ENCODE results near the gene SIPA1. TPM values are rescaled to one million over a fixed set of nuclear protein-coding genes. Genes with fewer than 3 reads are reported as not detected.
A peak's percentile ranks its signal among the peaks of the same experiment; 100 is the strongest.

Gene SIPA1
- total and polyA plus RNA-seq, 9 donors = 10.0 to 48.2 (median 37.9) TPM

- Histone ChIP-seq H3K9me3 (no peaks in the 10 kb centered on the region), H3K4me3 (peak overlapping the region; percentile 36), H3K27me3 (no peaks in the 10 kb centered on the region), H3K27ac (peak overlapping the region in 1 of 2 donors; percentile 47), H3K4me1 (ENCODE audit: insufficient read depth) (peaks cover 15% of the 10 kb centered on the region), H3K36me3 (no peaks in the 10 kb centered on the region)
- intact Hi-C loops (cut with DNase I) = no loop called here
- DNase-seq = no peak
- TF ChIP-seq EP300 (IDR thresholded peaks at IDR 0.05) = no peak
- TF ChIP-seq CTCF (IDR thresholded peaks at IDR 0.05) = no peak
- no peak for TF ChIP-seq POLR2A (IDR thresholded peaks at IDR 0.05)
- WGBS, 3 donors = 58 to 75% (median 61%) methylated on average over 37 of the region's 37 CpGs
Observed at GRCh38 chr11:65607614-65608426, 30.1 kb upstream of the SIPA1 start.

GRCh38 chr11:65609229-65609628 lies 28.7 kb upstream of the SIPA1 start:
- no peaks in the 10 kb centered on the region for H3K27me3 ChIP-seq
- H3K36me3 ChIP-seq = no peaks in the 10 kb centered on the region
- H3K9me3 ChIP-seq = no peaks in the 10 kb centered on the region
- DNase-seq = peak in 1 of 5 donors; percentile 28
- H3K4me3 ChIP-seq = no peak overlapping the region
- 27 to 48% (median 36%) methylated on average over 3 of the region's 3 CpGs for WGBS, 3 donors
- peaks cover 21% of the 10 kb centered on the region for H3K4me1 ChIP-seq (ENCODE audit: insufficient read depth)
- H3K27ac ChIP-seq = no peak overlapping the region
- intact Hi-C loops (cut with DNase I) = no loop called here
- no peak for TF ChIP-seq CTCF (IDR thresholded peaks at IDR 0.05)
- TF ChIP-seq POLR2A (IDR thresholded peaks at IDR 0.05) = no peak
- no peak for TF ChIP-seq EP300 (IDR thresholded peaks at IDR 0.05)

- intact Hi-C loops (cut with DNase I) = loop anchor here in 2 of 4 donors (5.0 kb wide), 3 partner anchors 32 to 67 kb away; partner anchors contain the start of genes EHBP1L1 (in 1 of the 2), FAM89B (in 1 of the 2) and ZNRD2 (in 1 of the 2)
- WGBS, 3 donors = 74 to 87% (median 81%) methylated on average over 5 of the region's 5 CpGs
- no peak overlapping the region for H3K27ac ChIP-seq
Observed at GRCh38 chr11:65609665-65610064, 28.2 kb upstream of the SIPA1 start.

GRCh38 chr11:65610404-65610803 lies 27.5 kb upstream of the SIPA1 start:
- Histone ChIP-seq H3K27ac (no peak overlapping the region), H3K4me3 (no peak overlapping the region), H3K36me3 (no peaks in the 10 kb centered on the region), H3K4me1 (ENCODE audit: insufficient read depth) (peaks cover 21% of the 10 kb centered on the region), H3K9me3 (no peaks in the 10 kb centered on the region), H3K27me3 (no peaks in the 10 kb centered on the region)
- 60% methylated on average over 6 of the region's 6 CpGs for WGBS, 3 donors
- no peak for DNase-seq
- no peak for TF ChIP-seq POLR2A (IDR thresholded peaks at IDR 0.05)
- no peak for TF ChIP-seq CTCF (IDR thresholded peaks at IDR 0.05)
- no peak for TF ChIP-seq EP300 (IDR thresholded peaks at IDR 0.05)
- intact Hi-C loops (cut with DNase I) = loop anchor here in 2 of 4 donors (5.0 kb wide), 3 partner anchors 33 to 68 kb away; partner anchors contain the start of genes EHBP1L1 (in 1 of the 2), FAM89B (in 1 of the 2) and ZNRD2 (in 1 of the 2)

More at GRCh38 chr11:65609665-65610064, 28.2 kb upstream of the SIPA1 start:
- DNase-seq = peak in 1 of 5 donors; percentile 28
- no peak overlapping the region for H3K4me3 ChIP-seq
- H3K27me3 ChIP-seq = no peaks in the 10 kb centered on the region
- H3K4me1 ChIP-seq (ENCODE audit: insufficient read depth) = peaks cover 21% of the 10 kb centered on the region
- H3K36me3 ChIP-seq = no peaks in the 10 kb centered on the region
- no peak for TF ChIP-seq POLR2A (IDR thresholded peaks at IDR 0.05)
- TF ChIP-seq CTCF (IDR thresholded peaks at IDR 0.05) = no peak
- no peak for TF ChIP-seq EP300 (IDR thresholded peaks at IDR 0.05)
- no peaks in the 10 kb centered on the region for H3K9me3 ChIP-seq

Measured in ovary (tissue), 9 donors.